Fibroblast of skin of back (primary cell): ENCODE results near the gene DPYD.
A peak's percentile ranks its signal among the peaks of the same experiment; 100 is the strongest.

Experiments
- DNase-seq: peaks from one replicate; pipeline ENCODE4 v3.0.0-alpha.2; 2013

The DPYD gene

GRCh38 chr1:97423403-97423802, 497.4 kb downstream of the DPYD start:
- no peak for DNase-seq

- DNase-seq, result no peak
These were observed 503.2 kb downstream of the DPYD start for GRCh38 chr1:97417661-97418060.

- DNase-seq, result no peak
These were observed 506.0 kb downstream of the DPYD start for GRCh38 chr1:97414682-97415312.

- peak; percentile 20 for DNase-seq
These were observed 508.1 kb downstream of the DPYD start for GRCh38 chr1:97412737-97413136.

- no peak for DNase-seq
These were observed 508.7 kb downstream of the DPYD start for GRCh38 chr1:97412166-97412565.

GRCh38 chr1:97396463-97396862, 524.4 kb downstream of the DPYD start:
- peak; percentile 36 for DNase-seq

GRCh38 chr1:97392701-97393100, 528.1 kb downstream of the DPYD start:
- DNase-seq, result peak; percentile 5

GRCh38 chr1:97385536-97386277, 535.1 kb downstream of the DPYD start:
- DNase-seq, result no peak

GRCh38 chr1:97384294-97384968, 536.4 kb downstream of the DPYD start:
- DNase-seq, result peak; percentile 84

- no peak for DNase-seq
These were observed 537.0 kb downstream of the DPYD start for GRCh38 chr1:97383797-97384196.

GRCh38 chr1:97382206-97382605, 538.6 kb downstream of the DPYD start:
- DNase-seq, result no peak

GRCh38 chr1:97379387-97380075, 541.3 kb downstream of the DPYD start:
- DNase-seq, result peak; percentile 46

- no peak for DNase-seq
These were observed 542.2 kb downstream of the DPYD start for GRCh38 chr1:97378596-97378995.

GRCh38 chr1:97377432-97378034, 543.3 kb downstream of the DPYD start:
- no peak for DNase-seq

GRCh38 chr1:97373000-97373399, 547.8 kb downstream of the DPYD start:
- DNase-seq, result no peak

- no peak for DNase-seq
These were observed 548.3 kb downstream of the DPYD start for GRCh38 chr1:97372531-97372930.

GRCh38 chr1:97368296-97368695, 552.5 kb downstream of the DPYD start:
- no peak for DNase-seq

GRCh38 chr1:97366984-97367383, 553.9 kb downstream of the DPYD start:
- peak; percentile 32 for DNase-seq

GRCh38 chr1:97365026-97365425, 555.8 kb downstream of the DPYD start:
- peak; percentile 18 for DNase-seq

- DNase-seq, result peak; percentile 62
These were observed 556.7 kb downstream of the DPYD start for GRCh38 chr1:97364086-97364485.

- DNase-seq, result no peak
These were observed 564.5 kb downstream of the DPYD start for GRCh38 chr1:97356309-97356708.

- no peak for DNase-seq
These were observed 567.9 kb downstream of the DPYD start for GRCh38 chr1:97352936-97353382.

- peak; percentile 36 for DNase-seq
These were observed 569.0 kb downstream of the DPYD start for GRCh38 chr1:97351846-97352245.
